Karpas-422 (cell line): ENCODE data around the gene NADK. TPM values are rescaled to one million over a fixed set of nuclear protein-coding genes. Genes with fewer than 3 reads are reported as not detected.
"Not testable (repeated sequence)": the region's sequence is repeated elsewhere in the genome, so short reads cannot be mapped to it uniquely, and the experiment has no call there.

Source experiments
- DNase-seq: peaks from one replicate; pipeline ENCODE4 v3.0.0-alpha.2; 2015
- H2AFZ ChIP-seq: fragments of 200-600 bp; sonication (generic); 2 replicates; pipeline ENCODE4 v1.6.1; 2014; ENCODE audit warnings: antibody characterized with exemption, low read length, mixed read lengths
- H3K27ac ChIP-seq: fragments of 200-600 bp; sonication (generic); 2 replicates; pipeline ENCODE4 v1.5.1; 2014; ENCODE audit warnings: mild to moderate bottlenecking, low read length, moderate library complexity
- H3K27me3 ChIP-seq: fragments of 200-600 bp; sonication (generic); 2 replicates; pipeline ENCODE4 v1.6.1; 2014; ENCODE audit warnings: low read length, mixed read lengths
- H3K36me3 ChIP-seq: fragments of 200-600 bp; sonication (generic); 2 replicates; pipeline ENCODE4 v1.6.1; 2014; ENCODE audit warnings: low read length, mixed read lengths; ENCODE audit not compliant: insufficient read depth
- H3K4me1 ChIP-seq: fragments of 200-600 bp; sonication (generic); 2 replicates; pipeline ENCODE4 v1.6.1; 2014; ENCODE audit warnings: mild to moderate bottlenecking, low read length, mixed read lengths
- H3K4me2 ChIP-seq: fragments of 200-600 bp; sonication (generic); 2 replicates; pipeline ENCODE4 v1.6.1; 2014; ENCODE audit warnings: low read length, low read depth, mild to moderate bottlenecking; ENCODE audit not compliant: poor library complexity, severe bottlenecking
- H3K4me3 ChIP-seq: fragments of 200-600 bp; sonication (generic); 2 replicates; pipeline ENCODE4 v1.5.1; 2014; ENCODE audit warnings: mild to moderate bottlenecking, antibody characterized with exemption, low read length, mixed read lengths
- H3K79me2 ChIP-seq: fragments of 200-600 bp; sonication (generic); 2 replicates; pipeline ENCODE4 v1.6.1; 2014; ENCODE audit warnings: mild to moderate bottlenecking, low read length, mixed read lengths
- H3K9ac ChIP-seq: fragments of 200-600 bp; sonication (generic); 2 replicates; pipeline ENCODE4 v1.6.0; 2014; ENCODE audit warnings: low read length
- H3K9me2 ChIP-seq: fragments of 200-600 bp; sonication (generic), shearing (Covaris generic); replicated peaks from 2 replicates; pipeline ENCODE4 v1.6.0; 2014; ENCODE audit warnings: mild to moderate bottlenecking, low read length, moderate library complexity; ENCODE audit not compliant: insufficient read depth
- H3K9me3 ChIP-seq: fragments of 300-700, 200-600 bp; sonication (generic); 2 replicates; pipeline ENCODE4 v1.6.1; 2014; ENCODE audit warnings: low read length, mixed read lengths
- H4K20me1 ChIP-seq: fragments of 200-600 bp; sonication (generic); 2 replicates; pipeline ENCODE4 v1.6.1; 2014; ENCODE audit warnings: mild to moderate bottlenecking, antibody characterized with exemption, low read length, low read depth; ENCODE audit not compliant: insufficient read depth
- total RNA-seq: library from RNA; depleted of rRNA; stranded (reverse); fragments of >200 nt; shearing (Covaris generic); gene quantifications from 2 replicates; pipeline ENCODE4 v1.2.3, GENCODE V29; 2014; ENCODE audit warnings: low replicate concordance

NADK gene
- total RNA-seq, 1 experiment from 2014 or later: 44.3 TPM

DNA sequence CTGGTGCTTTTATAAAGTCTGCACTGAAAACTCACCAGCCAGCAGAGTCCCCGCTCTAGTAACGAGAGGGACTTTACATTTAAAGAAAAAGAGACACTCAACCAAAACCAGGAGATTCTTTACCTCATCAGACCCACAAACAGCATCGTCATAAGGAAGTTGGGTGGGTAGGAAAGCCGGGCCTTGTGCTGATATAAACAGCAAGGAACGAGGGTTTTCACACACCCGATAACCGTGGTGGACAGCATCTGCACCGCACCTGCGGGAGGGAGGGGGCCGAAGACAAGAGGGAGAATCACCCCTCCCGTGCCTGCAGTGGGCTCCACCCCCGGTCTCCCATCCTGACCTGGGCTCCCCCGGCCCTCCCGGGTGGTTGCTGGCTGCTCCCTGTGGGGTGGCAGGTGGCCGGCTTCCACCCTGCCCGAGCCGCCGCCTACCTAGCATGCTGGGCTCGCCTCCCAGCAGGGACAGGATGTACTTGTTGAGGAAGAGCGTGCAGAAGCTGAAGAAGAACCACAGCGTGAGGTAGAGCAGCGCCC is 39.4 kb downstream of the NADK start:
- H3K4me3 ChIP-seq, H4K20me1 ChIP-seq, H3K9me3 ChIP-seq, H3K9ac ChIP-seq, H3K4me2 ChIP-seq, H3K4me1 ChIP-seq, H2AFZ ChIP-seq, H3K27me3 ChIP-seq, H3K79me2 ChIP-seq, H3K36me3 ChIP-seq, DNase-seq, H3K9me2 ChIP-seq, H3K27ac ChIP-seq: not testable (repeated sequence)

DNA sequence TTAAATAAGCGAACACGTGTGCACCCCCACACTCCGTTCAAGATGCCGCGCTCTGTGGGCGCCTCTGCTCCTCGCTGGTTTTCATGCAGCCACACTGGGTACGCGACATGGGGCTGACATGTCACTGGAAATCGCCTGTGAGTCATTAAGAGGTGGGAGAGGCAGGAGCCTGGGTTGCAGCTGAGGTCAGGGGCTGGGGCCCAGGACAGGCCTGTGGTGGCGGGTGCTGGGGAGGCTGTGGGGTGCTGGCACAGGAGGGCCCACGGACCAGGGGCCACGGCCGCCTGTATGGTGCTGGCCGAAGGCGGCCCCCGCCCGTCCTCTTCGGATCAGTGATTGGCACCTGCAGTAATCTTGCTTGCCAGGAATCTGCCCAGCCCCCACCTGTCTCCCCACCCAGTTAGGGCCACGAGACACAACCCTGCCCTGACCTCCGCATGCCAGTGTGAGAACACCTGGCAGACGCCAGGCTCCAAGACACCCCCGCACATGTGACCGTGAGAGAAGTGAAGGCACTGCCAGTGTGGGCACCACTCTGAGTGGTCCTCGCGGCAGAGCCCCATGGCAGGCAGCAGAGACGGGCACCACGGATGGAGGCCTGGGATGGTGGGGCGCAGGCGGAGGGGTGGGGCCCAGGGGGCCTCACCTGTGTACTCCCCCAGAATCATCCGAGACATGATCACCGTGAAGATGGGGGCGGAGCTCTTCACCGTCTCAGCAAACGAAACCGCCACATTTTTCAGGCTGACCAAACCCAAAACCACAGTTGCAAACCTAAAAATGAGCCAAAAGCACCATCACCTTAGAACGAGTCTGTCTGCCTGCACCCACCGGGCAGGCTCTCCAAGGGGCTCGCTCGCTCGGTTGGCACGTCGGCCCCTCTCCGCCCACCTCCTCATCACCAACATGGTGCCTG is 40.3 kb downstream of the NADK start:
- H3K79me2 ChIP-seq, H4K20me1 ChIP-seq, H2AFZ ChIP-seq, H3K9me2 ChIP-seq, H3K9ac ChIP-seq, H3K9me3 ChIP-seq, H3K4me1 ChIP-seq, H3K27me3 ChIP-seq, H3K4me2 ChIP-seq, H3K4me3 ChIP-seq, H3K36me3 ChIP-seq, H3K27ac ChIP-seq: not testable (repeated sequence)
- DNase-seq: peak; percentile 22

DNA sequence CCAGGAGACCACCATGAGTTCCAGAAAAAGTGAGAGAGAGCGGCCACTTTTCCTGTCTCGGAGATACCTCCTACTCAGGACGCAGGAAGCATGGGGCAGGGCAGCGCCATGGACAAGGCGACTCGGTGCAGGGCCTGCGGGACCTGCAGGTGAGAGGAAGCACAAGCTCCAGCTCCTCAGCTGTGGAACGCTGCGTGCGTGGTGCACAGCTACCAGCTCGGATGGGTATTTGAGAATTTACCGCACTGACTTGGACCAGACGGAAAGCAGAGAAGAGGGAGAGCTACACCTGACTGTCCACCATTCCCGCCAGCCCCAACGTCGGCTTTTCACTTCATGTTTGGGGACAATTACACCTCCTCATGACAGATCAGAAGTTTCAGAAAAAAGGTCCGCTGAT is 45.9 kb downstream of the NADK start:
- Histone ChIP-seq H3K4me3 (no peak overlapping the region), H3K27ac (no peak overlapping the region), H3K9me2 (no peaks in the 10 kb centered on the region), H3K36me3 (no peaks in the 10 kb centered on the region), H4K20me1 (no peaks in the 10 kb centered on the region), H3K9me3 (no peaks in the 10 kb centered on the region), H3K4me2 (no peak overlapping the region), H3K9ac (no peak overlapping the region), H3K4me1 (no peaks in the 10 kb centered on the region), H2AFZ (no peak overlapping the region), H3K79me2 (no peaks in the 10 kb centered on the region), H3K27me3 (no peaks in the 10 kb centered on the region)
- peak; percentile 33 for DNase-seq

DNA sequence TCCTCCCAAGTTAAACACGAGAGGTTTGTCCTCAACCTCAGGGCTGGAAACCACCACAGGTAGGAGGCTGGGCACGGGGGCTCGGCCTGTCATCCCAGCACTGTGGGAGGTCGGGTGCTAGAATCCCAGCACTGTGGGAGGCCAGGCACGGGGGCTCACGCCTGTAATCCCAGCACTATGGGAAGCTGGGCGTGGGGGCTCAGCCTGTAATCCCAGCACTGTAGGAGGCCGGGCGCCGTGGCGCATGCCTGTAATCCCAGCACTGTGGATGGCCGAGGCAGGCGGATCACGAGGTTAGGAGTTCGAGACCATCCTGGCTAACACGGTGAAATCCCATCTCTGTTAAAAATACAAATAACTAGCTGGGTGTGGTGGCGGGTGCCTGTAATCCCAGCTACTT is 47.4 kb downstream of the NADK start:
- DNase-seq: peak; percentile 2
- no peaks in the 10 kb centered on the region for H3K79me2 ChIP-seq
- no peak overlapping the region for H3K4me2 ChIP-seq
- H4K20me1 ChIP-seq: no peaks in the 10 kb centered on the region
- H3K9ac ChIP-seq: no peak overlapping the region
- H3K36me3 ChIP-seq: no peaks in the 10 kb centered on the region
- no peaks in the 10 kb centered on the region for H3K9me3 ChIP-seq
- no peak overlapping the region for H3K4me3 ChIP-seq
- H3K4me1 ChIP-seq: no peaks in the 10 kb centered on the region
- H3K9me2 ChIP-seq: no peaks in the 10 kb centered on the region
- H3K27me3 ChIP-seq: no peaks in the 10 kb centered on the region
- no peak overlapping the region for H2AFZ ChIP-seq
- H3K27ac ChIP-seq: no peak overlapping the region

DNA sequence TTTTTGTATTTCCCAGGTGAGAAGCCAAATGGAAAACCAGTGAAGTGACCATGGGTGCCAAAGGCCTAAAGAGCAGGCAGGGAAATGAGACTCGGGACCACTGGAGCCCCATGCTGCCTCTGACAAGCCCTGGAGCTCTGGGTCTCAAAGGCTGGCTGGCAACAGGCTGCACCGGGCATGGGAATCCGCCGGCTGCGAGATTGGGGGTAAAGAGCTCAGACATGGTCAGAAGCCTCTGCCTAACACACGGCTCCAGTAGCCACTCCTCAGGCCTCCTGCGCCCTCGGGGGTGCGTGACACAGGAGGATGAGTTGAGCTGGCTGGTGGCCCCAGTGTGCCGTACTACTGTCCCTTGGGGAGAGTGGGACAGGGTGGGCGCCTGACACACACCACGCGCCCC is 48.0 kb downstream of the NADK start:
- H3K9me2 ChIP-seq, H3K79me2 ChIP-seq, DNase-seq, H3K9ac ChIP-seq, H3K4me2 ChIP-seq, H3K9me3 ChIP-seq, H3K27ac ChIP-seq, H3K4me1 ChIP-seq, H3K4me3 ChIP-seq, H4K20me1 ChIP-seq, H3K36me3 ChIP-seq, H3K27me3 ChIP-seq, H2AFZ ChIP-seq: not testable (repeated sequence)

DNA sequence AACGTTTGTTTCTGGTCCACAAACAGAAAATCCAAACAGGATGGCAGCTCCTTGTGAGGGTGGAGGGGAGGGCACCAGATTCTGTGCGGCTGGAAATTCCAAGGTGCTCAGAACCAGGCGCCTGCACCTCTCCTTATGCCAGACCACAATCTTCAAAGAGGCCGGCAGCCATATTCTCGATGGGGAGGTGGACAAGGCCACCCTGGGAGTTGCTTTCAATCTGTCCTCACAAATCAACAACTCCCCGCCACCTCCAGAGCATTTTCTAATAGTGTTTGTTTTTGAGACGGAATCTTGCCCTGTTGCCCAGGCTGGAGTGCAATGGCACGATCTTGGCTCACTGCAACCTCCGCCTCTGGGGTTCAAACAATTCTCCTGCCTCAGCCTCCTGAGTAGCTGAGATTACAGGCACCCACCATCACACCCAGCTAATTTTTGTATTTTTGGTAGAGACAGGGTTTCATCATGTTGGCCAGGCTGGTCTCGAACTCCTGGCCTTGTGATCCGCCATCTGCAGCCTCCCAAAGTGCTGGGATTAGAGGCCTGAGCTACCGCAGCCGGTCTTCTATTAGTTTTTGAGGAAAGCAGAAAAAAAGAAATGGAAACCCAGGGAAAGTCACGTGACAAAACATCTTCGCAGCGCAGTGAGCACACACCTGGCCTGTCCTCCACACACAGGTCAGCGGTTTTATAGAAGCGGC is 49.0 kb downstream of the NADK start:
- H3K4me3 ChIP-seq, H3K27me3 ChIP-seq, H3K36me3 ChIP-seq, H3K4me1 ChIP-seq, H3K9me3 ChIP-seq, H3K4me2 ChIP-seq, H3K79me2 ChIP-seq, DNase-seq, H3K9me2 ChIP-seq, H3K27ac ChIP-seq, H4K20me1 ChIP-seq, H2AFZ ChIP-seq, H3K9ac ChIP-seq: not testable (repeated sequence)

DNA sequence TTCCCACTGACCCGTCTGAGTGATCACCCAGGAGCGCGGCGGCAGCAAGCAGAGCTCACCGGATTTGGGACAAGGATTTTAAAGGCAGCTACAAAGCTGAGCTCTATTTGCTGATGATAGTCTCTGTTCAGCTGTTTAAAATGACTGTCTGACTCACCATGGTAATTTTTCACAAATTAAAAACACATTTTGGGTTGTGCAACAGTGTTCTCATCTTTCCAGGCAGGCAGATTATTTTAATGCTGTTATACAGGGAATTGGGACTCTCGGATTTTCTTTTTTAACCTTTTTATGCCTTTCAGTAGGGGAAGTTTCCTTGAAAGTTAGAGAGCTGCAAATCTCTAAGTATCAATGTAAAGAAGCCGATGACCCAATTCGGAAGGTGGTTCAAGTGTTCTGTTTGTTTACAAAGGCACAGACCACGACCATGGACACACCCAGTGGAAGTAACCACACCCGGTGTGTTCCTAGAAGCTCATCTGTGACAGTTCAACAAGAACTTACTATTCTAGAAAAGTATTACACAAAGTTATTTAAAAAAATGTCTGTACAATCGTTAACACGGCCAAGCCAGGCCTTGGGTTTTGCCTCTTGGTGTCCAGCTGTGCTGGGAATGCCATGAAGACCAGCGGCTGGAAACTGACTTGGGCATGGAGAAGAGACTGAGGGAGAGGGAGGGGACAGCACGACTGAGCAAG is 49.8 kb downstream of the NADK start:
- DNase-seq: peak; percentile 26
- not testable (repeated sequence) for H3K27me3 ChIP-seq, H3K9me3 ChIP-seq, H3K4me1 ChIP-seq, H3K4me3 ChIP-seq, H3K27ac ChIP-seq, H2AFZ ChIP-seq, H3K79me2 ChIP-seq, H3K9me2 ChIP-seq, H3K36me3 ChIP-seq, H3K9ac ChIP-seq, H4K20me1 ChIP-seq, H3K4me2 ChIP-seq

DNA sequence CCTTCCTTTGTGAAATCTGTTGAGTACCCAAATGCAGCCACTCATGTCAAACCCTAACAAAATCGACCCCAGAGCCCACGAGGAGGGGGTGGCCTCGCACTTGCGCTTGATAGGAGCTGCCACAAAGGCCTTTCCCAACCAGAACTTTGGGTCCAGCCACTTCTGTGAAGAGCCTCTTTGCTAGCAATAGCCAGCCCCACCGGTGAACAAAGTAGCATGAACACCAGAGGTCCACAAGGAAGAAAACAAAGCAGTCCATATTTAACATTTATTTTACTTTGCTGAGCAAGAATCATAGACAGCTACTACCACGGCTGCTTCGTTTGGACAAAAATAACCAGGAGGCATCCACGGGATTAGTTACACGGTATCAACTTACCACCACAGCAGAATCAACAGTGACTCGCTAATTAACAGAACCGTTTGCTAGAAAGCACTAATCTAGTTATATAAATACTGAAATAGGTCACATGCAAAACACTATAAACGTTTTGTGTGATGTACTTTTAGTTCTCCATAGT is 51.1 kb downstream of the NADK start:
- not testable (repeated sequence) for H3K79me2 ChIP-seq, H3K9ac ChIP-seq, H3K4me3 ChIP-seq, H3K27me3 ChIP-seq, H3K4me1 ChIP-seq, H3K9me3 ChIP-seq, H3K4me2 ChIP-seq, H3K36me3 ChIP-seq, H2AFZ ChIP-seq, H4K20me1 ChIP-seq, H3K9me2 ChIP-seq, H3K27ac ChIP-seq
- peak; percentile 44 for DNase-seq
